ENCODE data around the gene FGF22.
"Not testable (repeated sequence)": the region's sequence is repeated elsewhere in the genome, so short reads cannot be mapped to it uniquely, and the experiment has no call there.

The FGF22 gene

DNA sequence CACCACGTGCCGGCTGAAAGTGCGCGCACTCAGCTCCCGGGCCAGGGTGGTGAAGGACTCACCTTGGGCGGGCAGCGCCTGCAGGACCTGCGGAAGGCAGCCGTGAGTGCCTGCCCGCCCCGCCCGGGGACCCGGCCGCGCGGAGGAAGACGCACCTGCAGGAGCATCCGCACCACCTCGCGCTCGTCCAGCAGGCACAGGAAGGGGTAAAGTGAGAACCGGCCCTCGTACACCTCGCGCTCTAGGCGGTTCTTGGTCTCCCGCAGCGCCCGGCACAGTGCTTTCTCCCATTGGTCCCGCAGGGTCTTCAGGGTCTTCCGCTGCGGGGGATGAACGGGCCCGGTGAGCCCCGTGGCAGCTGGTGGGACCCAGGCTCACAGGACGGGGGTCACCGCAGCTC is 17.0 kb upstream of the FGF22 start:
- DNase-seq = no peak

DNA sequence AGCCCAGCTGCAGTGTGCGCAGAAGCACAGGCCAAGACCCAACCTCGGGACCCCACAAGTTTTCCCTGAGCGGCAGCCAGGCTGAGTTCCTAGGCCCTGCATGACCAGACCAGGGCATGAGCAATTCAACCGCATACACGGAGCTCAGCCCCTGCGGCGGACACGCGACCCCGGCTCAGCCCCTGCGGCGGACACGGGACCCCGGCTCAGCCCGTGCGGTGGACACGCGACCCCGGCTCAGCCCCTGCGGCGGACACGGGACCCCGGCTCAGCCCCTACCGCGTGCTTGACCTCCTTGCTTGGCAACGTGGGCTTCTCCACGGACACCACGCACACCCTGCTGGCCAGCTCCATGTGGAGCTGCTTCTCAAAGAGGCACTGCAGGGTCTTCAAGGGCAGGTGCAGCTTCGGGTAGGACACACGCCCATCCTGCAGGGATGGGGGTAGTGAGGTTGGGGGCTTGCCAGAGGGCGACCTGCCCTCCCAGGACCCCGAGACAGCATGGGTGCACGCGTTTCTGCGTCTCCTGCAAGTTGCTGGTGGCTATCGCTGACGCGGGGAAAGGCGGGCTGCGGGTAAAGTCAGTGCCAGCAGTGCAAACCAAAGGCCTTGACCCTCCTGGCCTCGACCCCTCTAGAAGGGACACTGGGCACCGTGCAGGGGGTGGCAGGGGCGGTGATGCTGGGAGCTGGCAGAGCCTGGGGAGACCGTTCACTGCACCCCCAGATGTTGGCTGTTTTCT is 16.3 kb upstream of the FGF22 start:
- DNase-seq = no peak

DNA sequence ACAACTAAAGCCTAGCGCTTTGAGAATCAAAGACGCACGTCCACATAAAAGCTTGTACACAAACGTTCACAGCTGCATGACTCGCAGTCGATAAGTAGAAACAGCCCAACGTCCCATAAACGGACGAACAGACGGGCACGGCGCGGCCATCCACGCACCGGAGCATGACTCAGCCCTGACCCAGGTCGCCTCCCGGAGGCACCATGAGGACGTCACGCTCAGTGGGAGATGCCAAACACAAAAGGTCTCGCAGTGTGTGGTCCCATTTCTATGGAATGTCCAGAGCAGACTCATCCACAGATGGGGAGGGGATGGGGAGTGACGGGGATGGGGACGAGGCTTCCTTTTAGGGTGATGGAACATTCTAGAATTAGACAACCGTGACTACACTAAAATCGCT is 15.7 kb upstream of the FGF22 start:
- no peak for DNase-seq

DNA sequence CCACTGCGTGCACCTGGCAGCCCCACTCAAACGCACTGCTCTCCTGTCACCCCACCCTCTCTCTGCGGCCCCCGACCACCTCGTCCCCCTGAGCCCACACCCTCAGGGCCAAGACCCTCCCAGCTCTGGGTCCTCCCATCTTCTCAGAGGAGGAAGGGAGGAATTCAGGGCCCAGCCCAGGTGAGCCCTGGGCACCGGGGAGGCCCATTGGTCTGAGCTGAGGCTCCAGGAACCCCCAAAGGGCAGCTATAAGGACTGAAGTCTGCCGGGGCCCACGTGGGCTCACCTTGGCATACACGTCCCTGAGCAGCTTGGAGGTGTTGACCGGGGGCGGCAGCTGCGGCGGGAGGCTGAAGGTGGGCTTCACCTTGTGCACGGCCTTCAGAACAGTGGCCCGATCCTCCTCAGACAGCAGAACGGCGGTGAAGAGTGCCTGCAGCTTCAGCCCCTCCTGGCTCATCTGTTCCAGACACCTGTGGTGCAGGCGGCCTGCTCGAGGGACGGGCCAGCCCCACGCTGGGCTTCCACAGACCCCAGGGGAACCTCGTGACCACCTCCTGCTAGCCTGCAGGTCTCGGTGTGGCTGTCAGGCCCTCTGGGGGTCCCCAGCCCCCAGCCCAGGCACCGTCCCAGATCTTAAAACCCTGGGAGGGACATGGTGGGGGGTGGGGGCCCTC is 15.1 kb upstream of the FGF22 start:
- DNase-seq = no peak

DNA sequence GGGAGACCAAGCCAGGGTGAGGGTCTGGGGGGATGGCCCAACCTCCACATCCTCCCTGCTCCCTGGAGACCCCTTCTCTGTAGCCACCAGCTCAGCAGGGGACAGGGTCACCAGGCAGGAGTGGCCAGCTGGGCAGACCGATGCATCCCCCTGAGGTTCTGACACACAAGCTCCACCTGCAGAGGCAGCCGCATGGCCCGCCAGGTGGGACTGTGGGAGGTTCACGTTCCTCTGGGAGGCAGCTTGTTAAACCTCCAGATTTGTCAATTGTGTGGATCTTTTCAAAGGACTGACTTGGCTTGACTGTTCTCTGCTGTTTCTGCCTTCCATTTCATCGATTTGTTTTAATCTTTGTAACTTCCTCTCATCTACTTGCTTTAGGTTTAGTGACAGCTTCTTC is 14.4 kb upstream of the FGF22 start:
- no peak for DNase-seq

DNA sequence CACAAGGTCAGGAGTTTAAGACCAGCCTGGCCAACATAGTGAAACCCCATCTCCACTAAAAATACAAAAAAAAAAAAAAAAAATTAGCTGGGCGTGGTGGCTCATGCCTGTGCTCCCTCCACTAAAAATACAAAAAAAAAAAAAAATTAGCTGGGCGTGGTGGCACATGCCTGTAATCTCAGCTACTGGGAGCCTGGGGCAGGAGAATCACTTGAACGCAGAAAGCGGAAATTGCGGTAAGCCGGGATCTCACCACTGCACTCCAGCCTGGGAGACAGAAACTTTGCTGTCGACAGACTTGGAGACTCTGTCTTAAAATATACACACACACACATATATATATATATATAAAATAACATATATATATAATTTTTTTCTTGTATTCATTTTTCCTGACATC is 13.1 kb upstream of the FGF22 start:
- DNase-seq = not testable (repeated sequence)

DNA sequence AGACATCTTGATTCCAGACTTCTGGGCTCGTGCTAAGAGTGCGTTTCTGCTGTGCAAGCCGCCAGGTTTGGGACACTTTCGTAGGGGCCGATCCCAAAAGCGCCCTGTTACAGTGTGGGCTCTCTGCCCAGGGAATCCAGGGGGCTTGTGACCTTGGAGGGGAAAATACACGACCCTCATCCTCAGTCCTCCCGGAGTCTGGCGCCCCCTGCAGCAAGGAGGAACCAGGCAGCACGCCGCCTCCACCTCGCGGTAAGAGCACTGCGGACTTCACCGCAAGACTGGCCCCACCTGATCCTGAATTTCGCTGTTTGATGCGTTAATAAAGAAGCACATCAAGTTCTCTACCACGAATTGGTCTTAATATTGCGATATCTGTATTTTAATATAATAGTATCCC is 11.5 kb upstream of the FGF22 start:
- DNase-seq = no peak

DNA sequence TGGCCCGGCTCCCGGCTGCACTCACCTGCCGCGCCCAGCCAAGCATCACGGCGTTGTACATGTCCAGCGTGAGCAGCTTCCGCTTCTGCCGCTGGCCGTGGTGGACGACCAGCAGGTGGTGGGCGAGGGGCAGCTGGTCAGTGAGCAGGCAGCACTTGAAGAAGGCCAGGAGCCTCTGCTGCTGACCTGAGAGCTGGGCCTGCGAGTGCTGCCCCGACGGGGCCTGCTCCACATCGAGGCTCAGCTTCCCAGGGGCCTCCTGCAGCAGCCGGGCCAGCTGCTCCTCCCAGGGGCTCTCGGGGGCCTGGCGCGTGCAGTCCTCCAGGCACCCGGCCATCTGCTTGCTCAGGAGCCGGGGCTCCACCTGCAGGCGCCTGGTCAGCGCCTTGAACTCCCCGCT is 10.2 kb upstream of the FGF22 start:
- not testable (repeated sequence) for DNase-seq

DNA sequence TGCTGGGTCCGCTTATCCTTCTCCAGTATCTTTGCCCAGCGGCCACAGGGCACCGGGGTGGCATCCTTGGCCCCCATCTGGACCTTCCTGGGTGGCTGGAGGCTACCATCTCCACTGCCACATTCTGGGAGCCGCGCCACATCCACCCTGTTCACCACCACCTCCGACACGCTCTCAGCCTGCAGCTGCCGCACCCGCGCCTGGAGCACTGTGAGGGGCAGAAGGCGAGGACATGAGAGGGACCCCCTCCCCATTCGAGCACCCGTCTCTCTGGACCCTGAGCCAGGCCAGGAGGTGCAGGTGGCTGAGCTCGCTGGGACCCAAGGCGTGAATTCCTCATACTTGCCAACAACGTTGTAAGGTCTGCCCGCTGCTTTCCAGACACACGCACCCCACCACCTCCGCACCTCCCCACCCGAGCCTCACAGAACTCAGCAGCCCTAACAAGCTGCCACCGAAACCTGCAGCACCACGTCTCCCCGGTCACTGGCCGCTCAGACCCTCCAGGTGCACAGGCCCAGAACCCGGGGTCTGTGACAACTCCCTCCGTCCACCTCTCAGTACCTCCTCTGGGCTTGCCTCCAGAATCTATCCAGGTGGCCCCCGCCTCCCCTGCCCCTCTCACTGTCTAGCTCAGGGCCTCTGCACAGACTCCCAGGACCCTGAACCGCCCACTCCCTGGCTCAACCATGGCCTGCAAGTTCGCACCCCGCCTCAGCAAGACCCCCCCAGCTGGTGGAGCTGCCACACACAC is 9.5 kb upstream of the FGF22 start:
- no peak for DNase-seq

DNA sequence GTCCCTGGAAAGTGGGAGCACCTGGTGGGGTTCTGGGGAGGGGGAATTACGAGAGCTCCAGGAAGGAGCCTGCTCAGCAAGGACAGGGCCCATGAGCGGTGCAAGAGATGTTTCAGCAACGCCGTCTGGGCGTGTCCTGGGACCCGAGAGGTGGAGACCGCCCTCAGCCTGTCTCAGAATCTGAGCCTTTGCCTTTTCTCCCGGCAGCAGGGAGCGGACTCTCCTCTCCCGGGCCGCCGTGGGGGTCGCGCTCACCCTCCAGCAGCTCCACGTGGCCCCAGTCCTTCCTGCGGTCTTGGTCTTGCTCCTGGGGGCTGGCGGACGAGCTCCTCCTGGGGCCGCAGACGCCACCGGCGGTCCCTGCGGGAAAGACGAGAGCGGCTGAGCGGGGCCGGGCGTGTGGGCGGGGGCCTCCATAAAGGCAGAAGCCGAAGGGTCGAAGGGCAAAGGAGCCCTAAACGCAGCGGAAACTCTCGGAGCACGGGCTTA is 7.1 kb upstream of the FGF22 start:
- peak in 1 of 2 donors; percentile 36 for DNase-seq

DNA sequence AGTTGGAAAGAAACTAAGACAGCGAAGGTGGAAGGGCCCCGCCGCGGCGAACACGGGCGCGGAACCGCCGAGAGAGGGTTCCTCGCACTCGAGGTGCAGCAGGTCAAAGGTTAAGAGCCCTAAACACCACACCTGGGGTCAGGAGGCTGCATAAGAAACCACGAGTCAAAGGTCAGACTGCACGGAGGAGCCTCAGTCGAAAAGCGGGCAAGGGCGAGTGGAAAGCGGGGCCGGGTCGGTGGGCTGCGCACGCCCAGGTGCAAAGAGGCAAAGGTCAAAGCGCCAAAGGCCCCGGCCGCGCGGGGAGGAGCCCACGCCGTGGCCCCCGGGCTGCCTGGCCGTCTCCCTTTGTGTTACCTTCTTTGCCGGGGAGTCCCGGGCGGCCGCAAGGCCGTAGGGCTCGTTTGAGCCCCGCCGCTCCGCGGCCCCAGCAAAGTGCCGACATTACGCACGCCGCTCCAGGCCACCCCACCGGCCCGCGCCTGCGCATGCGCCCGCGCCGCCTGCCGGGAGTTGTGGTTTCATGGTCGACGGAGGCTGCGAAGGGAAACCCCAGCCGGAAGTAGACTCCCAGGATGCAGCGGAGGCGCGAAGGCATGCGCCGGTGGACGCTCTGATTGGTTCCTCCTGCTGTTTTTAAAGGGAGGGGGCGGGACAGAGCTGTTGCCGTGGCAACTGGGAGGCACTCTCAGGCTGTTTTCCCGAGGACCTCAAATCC is 6.5 kb upstream of the FGF22 start, which contains the start of gene POLRMT:
Gene POLRMT, minus strand, starts transcription at position 470 of the 718 bp plus-strand sequence. Its CDS starts 25 bp downstream, at position 445.
- DNase-seq = peak; percentile 95 to 96

DNA sequence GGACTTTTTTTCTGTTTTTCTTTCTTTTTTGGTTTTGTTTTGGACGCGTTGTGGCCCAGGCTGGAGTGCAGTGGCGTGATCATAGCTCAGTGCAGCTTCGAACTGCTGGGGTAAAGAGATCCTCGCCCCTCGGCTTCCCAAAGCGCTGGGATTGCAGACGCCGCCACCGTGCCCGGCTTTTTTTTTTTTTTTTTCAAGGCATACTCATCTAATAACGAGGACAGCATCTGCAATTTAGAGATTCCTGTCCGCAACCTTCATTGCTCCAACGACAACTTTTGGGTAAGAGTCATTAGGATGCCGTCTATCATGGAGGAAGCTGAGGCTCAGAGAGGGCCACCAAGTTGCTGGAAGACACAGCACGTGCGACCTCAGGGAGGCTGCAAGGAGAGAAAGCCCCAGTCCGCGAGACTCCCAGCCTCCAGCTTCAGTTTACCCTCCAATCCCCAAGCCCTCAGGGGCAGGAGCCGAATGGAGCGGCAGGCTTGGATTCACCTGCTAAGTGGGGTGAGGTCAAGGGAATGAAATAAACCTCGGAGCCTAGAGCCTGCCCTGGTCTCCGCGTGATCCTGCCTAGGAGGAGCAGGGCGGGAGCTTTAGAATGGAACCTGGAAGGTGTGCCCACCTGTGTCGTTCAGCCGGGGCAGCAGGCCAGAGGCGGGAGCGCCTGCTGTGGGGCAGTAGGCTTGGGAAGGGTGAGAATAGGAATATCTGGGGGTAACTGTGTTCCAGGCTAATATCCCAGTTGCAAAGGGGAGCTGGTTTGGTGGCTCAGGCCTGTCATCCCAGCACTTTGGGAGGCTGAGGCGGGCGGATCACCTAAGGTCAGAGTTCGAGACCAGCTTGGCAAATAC is 5.7 kb upstream of the FGF22 start:
- DNase-seq = no peak

DNA sequence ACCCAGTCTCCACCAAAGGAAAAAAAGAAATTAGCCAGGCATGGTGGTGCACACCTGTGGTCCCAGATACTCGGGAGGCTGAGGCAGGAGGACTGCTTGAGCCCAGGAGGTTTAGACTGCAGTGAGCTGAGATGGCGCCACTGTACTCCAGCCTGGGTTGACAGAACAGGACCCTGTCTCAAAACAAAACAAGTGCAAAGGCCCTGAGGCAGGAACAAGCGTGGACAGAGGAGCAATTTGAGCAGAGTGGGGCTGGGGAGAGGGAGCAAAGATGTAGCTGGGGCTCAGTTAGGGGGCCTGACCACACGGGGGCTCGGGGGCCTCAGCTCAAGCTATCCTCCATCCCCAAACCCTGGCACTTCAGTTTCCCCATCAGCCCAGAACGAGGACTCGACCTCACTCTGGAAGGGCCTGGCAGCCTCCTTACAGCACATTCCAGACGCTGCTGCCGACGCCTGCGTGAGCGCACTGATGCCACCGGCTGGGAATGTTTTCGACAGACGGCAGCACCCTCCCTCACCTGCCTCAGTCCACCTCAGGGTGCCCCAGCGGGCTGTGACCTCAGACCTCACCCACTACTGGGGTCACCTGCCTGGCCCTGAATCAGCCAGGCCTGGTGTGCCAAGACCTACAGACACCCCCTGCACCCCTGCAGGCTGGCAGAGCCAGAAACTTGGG is 4.6 kb upstream of the FGF22 start:
- DNase-seq = no peak

DNA sequence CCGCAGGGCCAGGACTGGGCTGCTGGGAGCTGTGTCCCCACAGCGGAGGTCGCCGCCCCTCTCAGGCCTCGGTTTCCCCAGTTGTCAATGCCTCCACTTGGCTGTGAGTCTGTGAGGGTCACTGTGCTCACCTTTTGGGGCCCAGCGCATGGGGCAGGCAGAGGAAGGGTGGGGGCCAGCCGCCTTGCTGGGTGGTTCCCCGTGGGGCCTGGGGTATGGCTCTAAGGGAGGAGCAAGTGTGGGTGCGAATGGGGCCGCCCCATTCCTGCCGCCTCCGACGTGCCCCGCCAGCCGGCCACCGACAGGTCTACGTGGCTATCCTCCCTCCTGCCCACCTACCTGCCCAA is 800 bp upstream of the FGF22 start:
- no peak for DNase-seq

DNA sequence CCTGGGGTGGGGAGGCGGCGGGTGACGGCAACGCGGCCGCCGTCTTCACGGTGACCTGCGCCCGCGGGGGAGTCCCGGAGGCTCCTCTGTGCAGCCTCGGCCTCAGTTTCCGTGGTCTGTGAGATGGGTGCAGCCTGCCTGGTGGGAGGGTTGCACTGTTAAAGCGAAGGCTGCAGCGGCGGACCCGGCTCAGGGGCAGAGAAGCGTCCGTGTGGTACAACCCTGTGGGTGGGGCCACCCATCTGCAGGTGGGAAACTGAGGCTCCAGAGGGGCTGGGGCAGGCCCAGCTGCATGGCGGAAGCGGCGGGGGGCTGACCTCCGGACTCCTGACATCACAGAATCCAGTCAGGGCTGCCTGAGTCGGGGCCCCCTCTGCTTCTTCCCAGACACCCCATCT is 481 bp downstream of the FGF22 start:
- DNase-seq = no peak

DNA sequence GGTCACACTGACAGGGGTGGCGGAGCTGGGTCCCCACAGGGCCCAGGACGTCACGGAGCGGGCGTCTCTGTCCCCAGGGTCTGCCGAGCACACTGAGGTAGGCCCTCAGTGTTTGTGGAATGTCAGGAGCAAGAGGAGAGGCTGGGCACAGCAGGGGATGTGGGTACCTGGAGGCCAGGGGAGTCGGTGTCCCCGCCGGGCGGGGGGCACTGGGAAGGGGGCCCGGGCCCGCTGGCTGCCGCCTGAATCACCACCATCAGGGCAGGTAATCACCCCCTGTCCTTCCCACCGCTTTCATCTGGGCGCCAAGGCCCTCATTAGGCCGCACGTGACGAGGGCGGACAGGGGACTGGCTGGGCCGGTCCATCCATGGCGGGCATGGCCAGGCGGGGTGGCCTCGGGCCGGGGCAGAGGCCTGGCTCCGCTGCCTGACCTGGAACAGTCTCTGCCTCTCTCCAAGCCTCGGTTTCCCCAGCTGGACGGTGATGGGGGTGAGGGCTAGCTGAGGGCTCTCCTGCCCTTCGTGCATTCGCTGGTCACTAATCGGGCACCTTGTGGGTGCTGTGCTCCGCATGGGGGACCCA is 1.0 kb downstream of the FGF22 start:
- no peak for DNase-seq

DNA sequence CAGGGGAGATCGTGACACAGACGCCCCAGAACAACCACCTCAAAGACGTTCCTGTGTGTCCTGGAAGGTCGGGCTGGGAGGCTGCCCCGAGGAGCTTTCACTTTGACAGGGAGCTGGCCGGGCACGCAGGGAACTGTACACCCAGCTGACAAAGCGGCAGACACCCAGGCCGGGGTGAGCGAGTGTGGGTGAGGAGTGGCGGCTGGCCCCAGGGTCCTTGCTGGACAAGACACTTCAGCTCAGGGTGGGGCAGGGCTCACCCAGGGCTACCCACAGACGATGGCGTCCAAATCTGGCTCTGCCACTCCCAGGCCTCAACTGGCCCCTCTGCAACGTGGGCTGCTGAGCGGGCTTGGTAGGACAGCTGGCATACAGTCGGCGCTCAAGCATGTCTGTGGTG is 2.0 kb downstream of the FGF22 start:
- DNase-seq = no peak

DNA sequence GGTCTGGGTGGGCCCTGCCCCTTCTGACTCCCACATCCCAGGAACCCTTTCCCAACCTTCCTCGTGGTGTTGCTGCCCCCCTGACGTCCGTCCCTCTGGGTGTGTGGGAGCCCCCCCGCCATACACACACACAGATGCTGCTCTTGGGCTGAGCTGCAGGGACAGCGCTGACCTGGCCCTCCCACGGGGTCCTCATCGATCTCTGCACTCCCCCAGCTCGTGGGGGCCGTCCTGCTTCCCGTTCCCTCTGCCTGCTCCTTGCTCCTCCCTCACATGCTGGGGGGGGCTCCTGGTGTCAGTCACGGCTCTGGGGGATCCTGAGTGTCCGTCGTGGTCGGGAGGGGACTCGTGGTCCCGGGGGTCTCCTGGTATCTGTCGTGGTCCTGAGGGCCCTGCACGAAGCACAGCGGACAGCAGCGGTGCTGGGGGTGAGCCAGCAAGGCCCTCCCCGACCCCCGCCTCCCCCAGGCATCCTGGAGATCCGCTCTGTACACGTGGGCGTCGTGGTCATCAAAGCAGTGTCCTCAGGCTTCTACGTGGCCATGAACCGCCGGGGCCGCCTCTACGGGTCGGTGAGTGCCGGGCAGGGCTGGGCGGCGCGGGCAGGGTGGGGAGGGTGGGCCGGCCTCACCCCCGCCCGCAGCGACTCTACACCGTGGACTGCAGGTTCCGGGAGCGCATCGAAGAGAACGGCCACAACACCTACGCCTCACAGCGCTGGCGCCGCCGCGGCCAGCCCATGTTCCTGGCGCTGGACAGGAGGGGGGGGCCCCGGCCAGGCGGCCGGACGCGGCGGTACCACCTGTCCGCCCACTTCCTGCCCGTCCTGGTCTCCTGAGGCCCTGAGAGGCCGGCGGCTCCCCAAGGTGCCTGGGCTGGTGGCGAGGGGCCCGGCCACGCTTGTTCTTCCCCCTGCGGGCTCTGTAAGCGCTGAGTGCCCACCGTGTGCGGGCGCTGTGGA is 3.4 kb downstream of the FGF22 start:
- no peak for DNase-seq

DNA sequence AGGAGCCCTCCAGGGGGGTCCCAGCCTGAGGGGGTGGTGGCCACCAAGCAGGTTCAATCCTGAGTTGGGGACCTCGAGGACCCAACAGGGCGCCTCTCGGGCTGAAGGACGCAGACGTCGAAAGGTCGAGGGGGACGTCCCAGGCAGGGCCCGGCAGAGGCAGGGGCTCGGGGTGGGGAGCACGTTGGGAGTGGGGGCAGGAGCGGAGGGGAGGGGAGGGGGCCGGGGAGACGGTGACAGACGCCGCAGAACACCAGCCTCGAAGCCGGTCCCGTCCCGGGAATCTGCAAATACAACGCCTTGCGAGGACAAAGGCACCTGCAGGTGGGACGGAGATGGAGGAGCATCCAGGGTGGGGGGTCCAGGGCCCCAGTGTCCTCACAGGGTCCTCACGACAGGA is 4.1 kb downstream of the FGF22 start:
- no peak for DNase-seq

DNA sequence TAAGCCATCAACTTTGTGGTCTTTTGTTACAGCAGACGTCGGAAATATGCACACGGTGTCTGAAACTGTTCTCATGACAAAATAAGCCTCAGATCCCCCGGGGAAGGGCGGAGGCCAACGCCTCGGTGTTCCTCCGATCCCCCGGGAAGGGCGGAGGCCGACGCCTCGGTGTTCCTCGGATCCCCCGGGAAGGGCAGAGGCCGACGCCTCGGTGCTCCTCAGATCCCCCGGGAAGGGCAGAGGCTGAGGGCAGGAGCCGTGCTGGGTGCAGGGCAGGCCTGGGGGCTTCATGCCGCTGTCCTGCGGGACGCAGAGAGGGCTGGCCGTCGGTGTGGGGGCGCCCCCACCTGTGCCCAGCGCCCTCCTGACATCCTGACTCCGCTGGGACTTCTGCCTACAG is 4.7 kb downstream of the FGF22 start:
- no peak for DNase-seq

All from activated CD4-positive, alpha-beta T cell treated with anti-CD3 and anti-CD28 coated beads for 4 hours (primary cell).